ENCODE measurements around the gene GCNT3.

Gene GCNT3

GRCh38 chr15:59583088-59583487 is 28.5 kb upstream of the GCNT3 start:
- no peak for DNase-seq (ENCODE audit: extremely low read depth, low read depth)
- no peak for TF ChIP-seq CTCF (IDR thresholded peaks at IDR 0.05; ENCODE audit: low read depth, low read length)

- no peak for DNase-seq (ENCODE audit: extremely low read depth, low read depth)
- TF ChIP-seq CTCF (IDR thresholded peaks at IDR 0.05; ENCODE audit: low read depth, low read length) = no peak
These were observed 24.3 kb upstream of the GCNT3 start for GRCh38 chr15:59587085-59587826.

GRCh38 chr15:59590027-59590426 is 21.6 kb upstream of the GCNT3 start:
- DNase-seq (ENCODE audit: extremely low read depth, low read depth) = no peak
- no peak for TF ChIP-seq CTCF (IDR thresholded peaks at IDR 0.05; ENCODE audit: low read depth, low read length)

- no peak for TF ChIP-seq CTCF (IDR thresholded peaks at IDR 0.05; ENCODE audit: low read depth, low read length)
- no peak for DNase-seq (ENCODE audit: extremely low read depth, low read depth)
These were observed 20.2 kb upstream of the GCNT3 start for GRCh38 chr15:59591356-59591755.

- TF ChIP-seq CTCF (IDR thresholded peaks at IDR 0.05; ENCODE audit: low read depth, low read length) = no peak
- peak; percentile 16 for DNase-seq (ENCODE audit: extremely low read depth, low read depth)
These were observed 17.1 kb upstream of the GCNT3 start for GRCh38 chr15:59594493-59594942.

GRCh38 chr15:59594991-59595390 is 16.6 kb upstream of the GCNT3 start:
- no peak for TF ChIP-seq CTCF (IDR thresholded peaks at IDR 0.05; ENCODE audit: low read depth, low read length)
- no peak for DNase-seq (ENCODE audit: extremely low read depth, low read depth)

GRCh38 chr15:59595434-59595915 is 16.1 kb upstream of the GCNT3 start:
- TF ChIP-seq CTCF (IDR thresholded peaks at IDR 0.05; ENCODE audit: low read depth, low read length) = no peak
- DNase-seq (ENCODE audit: extremely low read depth, low read depth) = no peak
